ENCODE data around the gene IGDCC3. TPM values are rescaled to one million over a fixed set of nuclear protein-coding genes. Genes with fewer than 3 reads are reported as not detected.
"Not testable (repeated sequence)": the region's sequence is repeated elsewhere in the genome, so short reads cannot be mapped to it uniquely, and the experiment has no call there.

IGDCC3 gene
- polyA plus RNA-seq, 6 donors from 2014 or later = not detected

GRCh38 chr15:65351972-65352371 is 25.8 kb downstream of the IGDCC3 start:
- H3K9me3 Mint-ChIP-seq = peaks cover 2 to 38% (median 28%) of the 10 kb centered on the region in 7 donors
- not testable (repeated sequence) for DNase-seq; H3K36me3 Mint-ChIP-seq; H3K4me1 Mint-ChIP-seq; H3K27ac Mint-ChIP-seq; H3K4me3 Mint-ChIP-seq; ATAC-seq (ENCODE audit: low read depth in 2 of 2)
- H3K27me3 Mint-ChIP-seq = peaks cover 23 to 69% (median 42%) of the 10 kb centered on the region in 3 donors

- ATAC-seq (ENCODE audit: low read depth in 2 of 2) (no peak), DNase-seq (no peak)
- peaks cover 12 to 66% (median 38%) of the 10 kb centered on the region in 3 donors for H3K27me3 Mint-ChIP-seq
- H3K36me3 Mint-ChIP-seq = peaks cover 4 to 7% of the 10 kb centered on the region in 2 donors
- no peak overlapping the region for H3K4me3 Mint-ChIP-seq
- H3K27ac Mint-ChIP-seq = no peak overlapping the region
- H3K4me1 Mint-ChIP-seq = no peaks in the 10 kb centered on the region
- peaks cover 1 to 33% (median 24%) of the 10 kb centered on the region in 7 donors for H3K9me3 Mint-ChIP-seq
Observed at GRCh38 chr15:65349338-65349737, 28.5 kb downstream of the IGDCC3 start.

- ATAC-seq (ENCODE audit: low read depth in 2 of 2); H3K27ac Mint-ChIP-seq; DNase-seq; H3K4me1 Mint-ChIP-seq; H3K4me3 Mint-ChIP-seq; H3K36me3 Mint-ChIP-seq: not testable (repeated sequence)
- H3K27me3 Mint-ChIP-seq = peaks cover 9 to 64% (median 40%) of the 10 kb centered on the region in 3 donors
- peaks cover 0 to 21% (median 15%) of the 10 kb centered on the region in 7 donors for H3K9me3 Mint-ChIP-seq
Observed at GRCh38 chr15:65347756-65348155, 30.0 kb downstream of the IGDCC3 start.

GRCh38 chr15:65346856-65347598 is 30.8 kb downstream of the IGDCC3 start:
- no peak for DNase-seq
- no peaks in the 10 kb centered on the region for H3K4me1 Mint-ChIP-seq
- ATAC-seq (ENCODE audit: low read depth in 2 of 2) = no peak
- peaks cover 9 to 69% (median 46%) of the 10 kb centered on the region in 3 donors for H3K27me3 Mint-ChIP-seq
- H3K4me3 Mint-ChIP-seq = no peak overlapping the region
- peaks cover 0 to 4% of the 10 kb centered on the region in 2 donors for H3K36me3 Mint-ChIP-seq
- peaks cover 0 to 14% (median 9%) of the 10 kb centered on the region in 7 donors for H3K9me3 Mint-ChIP-seq
- no peak overlapping the region for H3K27ac Mint-ChIP-seq

GRCh38 chr15:65344914-65345275 is 32.9 kb downstream of the IGDCC3 start:
- peaks cover 0 to 2% (median 0%) of the 10 kb centered on the region in 7 donors for H3K9me3 Mint-ChIP-seq
- no peak overlapping the region for H3K27ac Mint-ChIP-seq
- ATAC-seq (ENCODE audit: low read depth in 2 of 2) = no peak
- H3K36me3 Mint-ChIP-seq = no peaks in the 10 kb centered on the region
- no peak overlapping the region for H3K4me3 Mint-ChIP-seq
- H3K4me1 Mint-ChIP-seq = peaks cover 0 to 5% (median 2%) of the 10 kb centered on the region in 3 donors
- peaks cover 15 to 75% (median 60%) of the 10 kb centered on the region in 3 donors for H3K27me3 Mint-ChIP-seq
- DNase-seq = no peak

GRCh38 chr15:65344214-65344913 is 33.4 kb downstream of the IGDCC3 start:
- H3K4me1 Mint-ChIP-seq = peaks cover 0 to 10% (median 2%) of the 10 kb centered on the region in 3 donors
- no peak for ATAC-seq (ENCODE audit: low read depth in 2 of 2)
- no peaks in the 10 kb centered on the region for H3K36me3 Mint-ChIP-seq
- peaks cover 0 to 2% (median 0%) of the 10 kb centered on the region in 7 donors for H3K9me3 Mint-ChIP-seq
- H3K4me3 Mint-ChIP-seq = no peak overlapping the region
- no peak overlapping the region for H3K27ac Mint-ChIP-seq
- DNase-seq = no peak
- peaks cover 15 to 77% (median 62%) of the 10 kb centered on the region in 3 donors for H3K27me3 Mint-ChIP-seq

GRCh38 chr15:65343374-65343981 is 34.3 kb downstream of the IGDCC3 start:
- DNase-seq (no peak), ATAC-seq (ENCODE audit: low read depth in 2 of 2) (no peak)
- H3K36me3 Mint-ChIP-seq = no peaks in the 10 kb centered on the region
- peaks cover 0 to 10% (median 2%) of the 10 kb centered on the region in 3 donors for H3K4me1 Mint-ChIP-seq
- no peak overlapping the region for H3K27ac Mint-ChIP-seq
- peaks cover 17 to 76% (median 58%) of the 10 kb centered on the region in 3 donors for H3K27me3 Mint-ChIP-seq
- H3K4me3 Mint-ChIP-seq = no peak overlapping the region
- H3K9me3 Mint-ChIP-seq = peaks cover 0 to 2% (median 0%) of the 10 kb centered on the region in 7 donors

- Mint-ChIP-seq H3K4me1 (peaks cover 0 to 10% (median 2%) of the 10 kb centered on the region in 3 donors), H3K27ac (no peak overlapping the region), H3K4me3 (no peak overlapping the region), H3K9me3 (peaks cover 0 to 2% (median 0%) of the 10 kb centered on the region in 7 donors), H3K27me3 (peaks cover 18 to 69% (median 57%) of the 10 kb centered on the region in 3 donors), H3K36me3 (no peaks in the 10 kb centered on the region)
- DNase-seq = no peak
- no peak for ATAC-seq (ENCODE audit: low read depth in 2 of 2)
Observed at GRCh38 chr15:65342493-65342892, 35.3 kb downstream of the IGDCC3 start.

GRCh38 chr15:65339920-65340319 is 37.9 kb downstream of the IGDCC3 start:
- no peak for ATAC-seq (ENCODE audit: low read depth in 2 of 2)
- DNase-seq = no peak
- Mint-ChIP-seq H3K27me3 (peaks cover 21 to 61% (median 54%) of the 10 kb centered on the region in 3 donors), H3K4me1 (peaks cover 6 to 18% (median 7%) of the 10 kb centered on the region in 3 donors), H3K27ac (peak overlapping the region in 1 of 6 donors; percentile 82), H3K36me3 (no peaks in the 10 kb centered on the region), H3K9me3 (peaks cover 0 to 2% (median 0%) of the 10 kb centered on the region in 7 donors), H3K4me3 (no peak overlapping the region)

GRCh38 chr15:65339416-65339815 is 38.4 kb downstream of the IGDCC3 start:
- DNase-seq = no peak
- Mint-ChIP-seq H3K9me3 (peaks cover 0 to 2% (median 0%) of the 10 kb centered on the region in 7 donors), H3K27ac (no peak overlapping the region), H3K27me3 (peaks cover 21 to 66% (median 54%) of the 10 kb centered on the region in 3 donors), H3K4me1 (peaks cover 6 to 18% (median 7%) of the 10 kb centered on the region in 3 donors), H3K4me3 (peak overlapping the region in 1 of 8 donors; percentile 22), H3K36me3 (no peaks in the 10 kb centered on the region)
- no peak for ATAC-seq (ENCODE audit: low read depth in 2 of 2)

- peak overlapping the region in 1 of 6 donors; percentile 63 for H3K27ac Mint-ChIP-seq
- ATAC-seq (ENCODE audit: low read depth in 2 of 2) = no peak
- DNase-seq = no peak
- peaks cover 0 to 2% (median 0%) of the 10 kb centered on the region in 7 donors for H3K9me3 Mint-ChIP-seq
- H3K36me3 Mint-ChIP-seq = no peaks in the 10 kb centered on the region
- peaks cover 6 to 18% (median 7%) of the 10 kb centered on the region in 3 donors for H3K4me1 Mint-ChIP-seq
- H3K4me3 Mint-ChIP-seq = peak overlapping the region in 2 of 8 donors; percentile 10 to 22
- H3K27me3 Mint-ChIP-seq = peaks cover 21 to 67% (median 54%) of the 10 kb centered on the region in 3 donors
Observed at GRCh38 chr15:65338823-65339222, 39.0 kb downstream of the IGDCC3 start.

GRCh38 chr15:65338366-65338765 is 39.4 kb downstream of the IGDCC3 start:
- no peaks in the 10 kb centered on the region for H3K36me3 Mint-ChIP-seq
- H3K9me3 Mint-ChIP-seq = peaks cover 0 to 2% (median 0%) of the 10 kb centered on the region in 7 donors
- peak overlapping the region in 1 of 8 donors; percentile 10 for H3K4me3 Mint-ChIP-seq
- ATAC-seq (ENCODE audit: low read depth in 2 of 2) (no peak), DNase-seq (no peak)
- peaks cover 21 to 65% (median 54%) of the 10 kb centered on the region in 3 donors for H3K27me3 Mint-ChIP-seq
- H3K27ac Mint-ChIP-seq = peak overlapping the region in 1 of 6 donors; percentile 11
- peaks cover 6 to 18% (median 7%) of the 10 kb centered on the region in 3 donors for H3K4me1 Mint-ChIP-seq

- Mint-ChIP-seq H3K9me3 (peaks cover 0 to 2% (median 0%) of the 10 kb centered on the region in 7 donors), H3K4me1 (peaks cover 6 to 18% (median 7%) of the 10 kb centered on the region in 3 donors), H3K27me3 (peaks cover 21 to 61% (median 45%) of the 10 kb centered on the region in 3 donors), H3K36me3 (no peaks in the 10 kb centered on the region), H3K27ac (no peak overlapping the region), H3K4me3 (peak overlapping the region in 1 of 8 donors; percentile 39)
- DNase-seq (no peak), ATAC-seq (ENCODE audit: low read depth in 2 of 2) (no peak)
Observed at GRCh38 chr15:65337436-65338070, 40.2 kb downstream of the IGDCC3 start.
